Measurements from ENCODE around the gene KLHDC10. TPM values are rescaled to one million over a fixed set of nuclear protein-coding genes. Genes with fewer than 3 reads are reported as not detected.

KLHDC10 gene
- total RNA-seq, 4 donors from 2014 or later, result 19.1 to 23.6 (median 19.9) TPM

GRCh38 chr7:130140551-130141160, 70.3 kb downstream of the KLHDC10 start:
- H3K27me3 ChIP-seq, result no peaks in the 10 kb centered on the region
- TF ChIP-seq POLR2AphosphoS5 (IDR thresholded peaks at IDR 0.05) (no peak), POLR2A (IDR thresholded peaks at IDR 0.05; ENCODE audit: low read depth) (no peak), EP300 (IDR thresholded peaks at IDR 0.05) (no peak), CTCF (IDR thresholded peaks at IDR 0.05) (no peak)
- peak overlapping the region; percentile 64 to 75 (median 68) for H3K4me3 ChIP-seq
- peaks cover 0 to 29% (median 22%) of the 10 kb centered on the region in 4 donors for H3K36me3 ChIP-seq
- peaks cover 4 to 40% (median 31%) of the 10 kb centered on the region in 4 donors for H3K4me1 ChIP-seq
- 84% methylated on average over 39 of the region's 47 CpGs for WGBS
- no peak for DNase-seq (ENCODE audit: extremely low spot score)
- peak overlapping the region; percentile 72 to 86 (median 73) for H3K27ac ChIP-seq (replicated peaks in 1 of 4)
- H3K9me3 ChIP-seq, result no peaks in the 10 kb centered on the region
- intact Hi-C loops (cut with DNase I), result no loop called here

GRCh38 chr7:130141161-130141883, 71.0 kb downstream of the KLHDC10 start:
- peak overlapping the region; percentile 64 to 75 (median 68) for H3K4me3 ChIP-seq
- WGBS, result 14% methylated on average over 24 of the region's 39 CpGs
- no peak for DNase-seq (ENCODE audit: extremely low spot score)
- H3K4me1 ChIP-seq, result peaks cover 4 to 40% (median 31%) of the 10 kb centered on the region in 4 donors
- intact Hi-C loops (cut with DNase I), result no loop called here
- H3K27ac ChIP-seq (replicated peaks in 1 of 4), result peak overlapping the region; percentile 72 to 86 (median 73)
- peaks cover 0 to 23% (median 16%) of the 10 kb centered on the region in 4 donors for H3K36me3 ChIP-seq
- no peaks in the 10 kb centered on the region for H3K9me3 ChIP-seq
- no peak for TF ChIP-seq POLR2A (IDR thresholded peaks at IDR 0.05; ENCODE audit: low read depth)
- TF ChIP-seq POLR2AphosphoS5 (IDR thresholded peaks at IDR 0.05), result peak; percentile 52 to 69
- TF ChIP-seq EP300 (IDR thresholded peaks at IDR 0.05), result no peak
- no peak for TF ChIP-seq CTCF (IDR thresholded peaks at IDR 0.05)
- H3K27me3 ChIP-seq, result no peaks in the 10 kb centered on the region

- Histone ChIP-seq H3K4me1 (peaks cover 4 to 40% (median 31%) of the 10 kb centered on the region in 4 donors), H3K4me3 (peak overlapping the region; percentile 64 to 75 (median 68)), H3K27ac (replicated peaks in 1 of 4) (peak overlapping the region; percentile 72 to 86 (median 73)), H3K36me3 (peaks cover 0 to 18% (median 15%) of the 10 kb centered on the region in 4 donors), H3K27me3 (no peaks in the 10 kb centered on the region), H3K9me3 (no peaks in the 10 kb centered on the region)
- WGBS, result 70% methylated on average over 14 of the region's 17 CpGs
- DNase-seq (ENCODE audit: extremely low spot score), result no peak
- intact Hi-C loops (cut with DNase I), result no loop called here
- TF ChIP-seq CTCF (IDR thresholded peaks at IDR 0.05), result no peak
- no peak for TF ChIP-seq EP300 (IDR thresholded peaks at IDR 0.05)
- TF ChIP-seq POLR2A (IDR thresholded peaks at IDR 0.05; ENCODE audit: low read depth), result no peak
- no peak for TF ChIP-seq POLR2AphosphoS5 (IDR thresholded peaks at IDR 0.05)
Measured at GRCh38 chr7:130141884-130142653, 71.7 kb downstream of the KLHDC10 start.

- WGBS, result 91% methylated on average over 13 of the region's 14 CpGs
- H3K9me3 ChIP-seq, result no peaks in the 10 kb centered on the region
Measured at GRCh38 chr7:130142654-130143333, 72.5 kb downstream of the KLHDC10 start.

More at GRCh38 chr7:130142654-130143333, 72.5 kb downstream of the KLHDC10 start:
- peaks cover 4 to 40% (median 31%) of the 10 kb centered on the region in 4 donors for H3K4me1 ChIP-seq
- peaks cover 0 to 10% (median 9%) of the 10 kb centered on the region in 4 donors for H3K36me3 ChIP-seq
- H3K27me3 ChIP-seq, result no peaks in the 10 kb centered on the region
- TF ChIP-seq POLR2A (IDR thresholded peaks at IDR 0.05; ENCODE audit: low read depth), result no peak
- intact Hi-C loops (cut with DNase I), result no loop called here
- no peak overlapping the region for H3K4me3 ChIP-seq
- DNase-seq (ENCODE audit: extremely low spot score), result no peak
- peak overlapping the region in 1 of 4 donors; percentile 72 for H3K27ac ChIP-seq (replicated peaks in 1 of 4)
